Measurements from ENCODE around the gene PAIP2.

The PAIP2 gene

DNA sequence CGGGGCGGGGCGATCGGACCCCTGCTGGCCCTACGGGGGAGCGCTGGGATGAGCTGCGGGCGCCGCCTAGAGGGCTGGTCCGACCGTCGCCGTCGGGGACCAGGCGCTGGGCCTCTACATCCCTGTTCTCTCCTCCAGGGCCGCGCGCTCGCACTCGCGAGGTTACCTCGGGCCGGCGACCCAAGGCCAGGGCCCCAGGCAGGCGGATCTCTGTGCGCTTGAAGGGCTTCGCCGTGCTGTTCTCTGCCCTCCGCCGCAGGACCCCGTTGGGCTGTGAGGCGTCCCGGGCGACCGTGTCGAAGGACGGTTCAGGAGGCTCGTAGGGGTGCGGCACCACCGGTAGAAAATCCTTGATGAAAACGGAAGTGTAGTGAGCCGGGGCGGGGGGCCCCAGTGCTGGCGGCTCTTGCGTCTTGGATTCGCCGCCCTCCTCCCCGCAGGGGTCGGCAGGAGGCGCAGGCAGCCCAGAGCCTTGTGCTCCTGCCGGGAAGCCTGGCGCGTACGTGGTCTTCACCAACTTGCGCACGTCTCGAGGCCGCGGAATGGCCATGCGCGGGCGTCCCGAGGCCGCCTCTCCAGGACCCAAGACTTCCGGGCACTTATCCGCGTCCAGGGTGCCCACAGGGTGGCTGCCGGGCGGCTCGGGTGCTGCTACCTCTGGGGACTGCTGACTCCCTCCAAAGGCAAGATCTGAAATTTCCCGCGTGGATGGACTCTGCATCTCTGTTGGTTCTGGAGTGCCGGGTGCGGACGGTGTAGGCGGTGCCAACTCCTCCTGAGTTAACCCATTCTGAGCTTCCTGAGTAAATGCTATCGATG is 51.2 kb downstream of the PAIP2 start:
- TF ChIP-seq, protein P1, sequence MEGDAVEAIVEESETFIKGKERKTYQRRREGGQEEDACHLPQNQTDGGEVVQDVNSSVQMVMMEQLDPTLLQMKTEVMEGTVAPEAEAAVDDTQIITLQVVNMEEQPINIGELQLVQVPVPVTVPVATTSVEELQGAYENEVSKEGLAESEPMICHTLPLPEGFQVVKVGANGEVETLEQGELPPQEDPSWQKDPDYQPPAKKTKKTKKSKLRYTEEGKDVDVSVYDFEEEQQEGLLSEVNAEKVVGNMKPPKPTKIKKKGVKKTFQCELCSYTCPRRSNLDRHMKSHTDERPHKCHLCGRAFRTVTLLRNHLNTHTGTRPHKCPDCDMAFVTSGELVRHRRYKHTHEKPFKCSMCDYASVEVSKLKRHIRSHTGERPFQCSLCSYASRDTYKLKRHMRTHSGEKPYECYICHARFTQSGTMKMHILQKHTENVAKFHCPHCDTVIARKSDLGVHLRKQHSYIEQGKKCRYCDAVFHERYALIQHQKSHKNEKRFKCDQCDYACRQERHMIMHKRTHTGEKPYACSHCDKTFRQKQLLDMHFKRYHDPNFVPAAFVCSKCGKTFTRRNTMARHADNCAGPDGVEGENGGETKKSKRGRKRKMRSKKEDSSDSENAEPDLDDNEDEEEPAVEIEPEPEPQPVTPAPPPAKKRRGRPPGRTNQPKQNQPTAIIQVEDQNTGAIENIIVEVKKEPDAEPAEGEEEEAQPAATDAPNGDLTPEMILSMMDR (IDR thresholded peaks at IDR 0.05; ENCODE audit: low read depth, low read length, missing control alignments): peak; percentile 65
- H3K4me3 ChIP-seq (replicated peaks; ENCODE audit: low read depth, low read length): peak overlapping the region; percentile 52
- no peak for DNase-seq (ENCODE audit: extremely low read depth, low read depth)

DNA sequence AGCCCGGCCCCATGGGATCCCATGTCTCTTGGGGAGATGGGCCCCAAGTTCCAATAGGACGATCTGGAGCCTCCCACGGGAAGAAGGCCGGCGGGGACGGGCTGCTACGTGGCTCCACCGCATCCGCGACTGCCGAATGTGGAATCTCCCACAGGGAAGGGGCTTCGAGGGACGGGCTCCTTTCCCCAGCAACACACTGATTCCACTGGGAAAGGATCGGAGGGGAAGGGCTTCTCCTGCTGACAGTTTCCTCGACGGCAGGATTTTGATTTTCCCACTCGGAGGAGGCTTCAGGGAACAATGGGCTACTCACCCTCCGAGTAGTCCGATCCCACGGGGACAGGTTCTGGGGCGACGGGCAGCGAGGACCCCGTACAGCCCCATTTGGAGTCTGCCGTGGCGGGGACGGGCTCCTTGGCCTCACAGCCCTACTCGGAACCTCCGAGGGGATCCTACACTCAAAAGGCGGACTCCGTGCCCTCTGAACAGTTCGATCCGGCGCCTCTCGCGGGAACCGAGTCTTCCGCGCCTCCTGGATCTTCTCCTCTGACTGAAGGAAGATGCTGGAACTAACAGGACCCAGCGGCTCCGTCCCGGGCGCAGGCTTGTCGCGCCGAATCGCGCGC is 52.0 kb downstream of the PAIP2 start:
- H3K4me3 ChIP-seq (replicated peaks; ENCODE audit: low read depth, low read length): peak overlapping the region; percentile 52
- DNase-seq (ENCODE audit: extremely low read depth, low read depth): no peak
- TF ChIP-seq, protein P1 (IDR thresholded peaks at IDR 0.05; ENCODE audit: low read depth, low read length, missing control alignments): no peak

DNA sequence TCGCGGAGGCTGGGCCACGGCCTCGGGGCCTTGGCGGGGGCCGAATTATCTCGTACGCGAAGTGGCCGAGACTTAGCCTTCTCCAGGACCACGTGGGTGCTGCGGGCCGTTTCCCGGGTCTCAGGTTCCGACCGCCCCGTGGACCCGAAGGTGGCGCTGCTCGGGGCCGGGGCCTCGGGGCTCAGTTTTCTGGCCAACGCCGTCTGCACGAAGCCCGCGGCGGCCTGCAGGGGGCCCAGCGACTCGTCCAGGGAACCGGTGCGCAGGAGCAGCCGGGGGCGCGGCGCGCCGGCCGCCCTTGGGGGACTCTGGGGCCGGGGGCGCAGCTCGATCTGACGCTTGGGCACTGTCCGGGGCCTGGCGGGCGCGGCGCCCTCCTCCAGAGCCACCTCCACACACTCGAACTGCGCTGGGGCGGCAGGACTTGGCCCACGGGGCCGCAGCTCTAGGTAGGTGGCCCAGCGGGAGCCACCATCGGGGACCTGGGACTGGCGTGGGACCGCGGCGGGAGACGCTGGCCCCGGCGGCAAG is 52.5 kb downstream of the PAIP2 start:
- peak overlapping the region; percentile 52 for H3K4me3 ChIP-seq (replicated peaks; ENCODE audit: low read depth, low read length)
- TF ChIP-seq, protein P1 (IDR thresholded peaks at IDR 0.05; ENCODE audit: low read depth, low read length, missing control alignments): peak; percentile 55
- no peak for DNase-seq (ENCODE audit: extremely low read depth, low read depth)

DNA sequence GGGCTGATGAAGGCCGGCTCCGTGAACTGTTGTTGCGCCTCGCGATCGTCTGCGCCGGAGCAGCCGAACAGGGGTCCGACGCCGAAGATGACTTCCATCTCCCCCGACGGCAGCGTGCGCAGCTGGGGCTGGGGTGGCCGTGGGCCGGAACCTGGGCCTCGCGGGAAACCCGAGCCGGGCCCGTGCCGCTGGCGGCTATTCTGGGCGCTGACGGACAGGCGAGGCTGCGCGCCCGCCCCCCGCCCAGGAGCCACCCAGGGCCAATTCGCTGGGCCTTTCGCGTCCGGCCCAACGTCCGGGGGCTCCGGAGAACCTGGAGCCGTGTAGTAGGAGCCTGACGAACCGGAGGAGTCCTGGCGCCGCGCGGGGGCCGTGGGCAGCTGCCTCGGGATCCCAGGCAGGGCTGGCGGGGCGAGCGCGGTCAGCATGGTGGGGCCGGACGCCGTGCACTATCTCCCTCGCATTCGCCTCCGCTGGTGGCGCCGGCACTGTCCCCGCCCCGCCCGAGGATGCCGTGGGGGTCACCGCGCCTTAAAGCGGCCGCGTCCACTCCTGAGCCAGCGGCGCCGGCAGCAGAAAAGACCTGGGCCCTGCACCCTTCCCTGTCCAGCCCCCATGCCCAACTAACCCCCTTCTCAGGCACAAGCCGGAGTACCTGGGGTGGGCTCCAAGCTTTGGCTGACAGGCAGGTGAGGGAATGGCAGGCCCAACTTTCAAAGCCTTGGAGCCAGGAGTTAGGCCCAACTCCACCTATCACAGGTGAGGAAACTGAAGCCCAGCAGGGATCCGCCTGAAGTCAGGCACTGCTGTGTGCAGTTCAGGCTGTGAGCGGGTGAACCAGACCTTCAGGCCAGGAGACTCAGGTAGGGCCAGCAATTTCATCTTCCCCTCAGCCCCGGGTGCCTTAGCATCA is 53.3 kb downstream of the PAIP2 start, which contains the start of gene PROB1:
TSS of gene PROB1 (minus strand) at position 451 of the 913 bp plus-strand sequence. CDS start at position 428, 23 bp downstream.
- DNase-seq (ENCODE audit: extremely low read depth, low read depth): no peak
- TF ChIP-seq, protein P1 (IDR thresholded peaks at IDR 0.05; ENCODE audit: low read depth, low read length, missing control alignments): no peak
- peak within 1 kb of the TSS; percentile 52 for H3K4me3 ChIP-seq (replicated peaks; ENCODE audit: low read depth, low read length)

DNA sequence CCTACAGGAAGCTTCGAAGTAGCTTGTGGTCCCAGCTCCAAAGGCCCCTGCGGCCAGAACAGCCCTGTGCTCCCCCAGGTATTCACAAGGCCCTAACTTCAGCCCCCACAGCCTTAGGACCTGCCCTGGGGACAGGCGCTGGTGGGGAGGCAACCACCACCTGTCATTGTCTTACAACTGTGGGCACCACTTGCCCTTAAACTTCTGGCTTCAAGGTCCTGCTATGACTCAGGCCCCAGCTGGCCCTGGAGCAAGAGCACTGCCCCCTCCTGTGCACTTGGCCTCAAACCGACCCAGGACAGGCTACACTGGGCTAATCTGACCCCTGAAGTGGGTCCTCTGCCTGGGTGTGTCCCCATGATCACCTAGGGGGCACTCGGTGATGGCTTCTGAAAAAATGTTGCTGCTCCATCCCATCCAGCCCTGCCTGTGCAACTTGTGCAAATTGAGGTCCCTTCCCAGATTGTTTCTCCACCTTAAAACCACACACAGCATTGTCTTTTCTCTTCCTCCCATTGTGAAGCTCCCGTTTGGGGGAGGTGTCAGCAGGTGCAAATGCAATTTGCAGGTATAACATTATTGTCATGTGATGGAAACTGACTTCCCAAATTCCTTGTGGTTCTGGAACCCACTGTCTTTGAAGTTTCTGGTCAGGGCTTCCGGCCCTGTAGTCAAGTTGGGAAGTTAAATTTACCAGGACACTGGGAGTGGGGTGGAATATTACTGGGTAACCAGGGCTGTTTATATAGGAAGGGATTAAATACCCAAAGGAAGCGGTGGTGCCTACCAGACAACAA is 54.4 kb downstream of the PAIP2 start:
- no peak for DNase-seq (ENCODE audit: extremely low read depth, low read depth)
- H3K4me3 ChIP-seq (replicated peaks; ENCODE audit: low read depth, low read length): no peak overlapping the region
- TF ChIP-seq, protein P1 (IDR thresholded peaks at IDR 0.05; ENCODE audit: low read depth, low read length, missing control alignments): peak; percentile 4

Measured in HFF-Myc (cell line).